Lower leg skin (tissue), 3 donors: Measurements from ENCODE around the gene CELSR3.

Experiments
- CTCF ChIP-seq, 3 donors: fragments of 450-650 bp; IDR thresholded peaks; one replicate each; pipeline ENCODE4 v1.5.1; 2016; ENCODE audit warnings: antibody characterized with exemption in 3 of 3, mild to moderate bottlenecking in 3 of 3, moderate library complexity in 2 of 3
- POLR2A ChIP-seq, 2 donors: fragments of 450-650 bp; IDR thresholded peaks; one replicate each; pipeline ENCODE4 v1.6.1; 2016 to 2017; ENCODE audit warnings: antibody characterized with exemption in 2 of 2, mild to moderate bottlenecking in 1 of 2, moderate library complexity in 1 of 2

GRCh38 chr3:48648188-48648850, 14.4 kb downstream of the CELSR3 start:
- TF ChIP-seq CTCF (IDR thresholded peaks at IDR 0.05), result no peak
- TF ChIP-seq POLR2A (IDR thresholded peaks at IDR 0.05), result no peak
